Measurements from ENCODE around the gene AZI2. TPM values are rescaled to one million over a fixed set of nuclear protein-coding genes. Genes with fewer than 3 reads are reported as not detected.

AZI2 gene
- total RNA-seq, 1 experiment from 2014 or later = 51.6 TPM

GRCh38 chr3:28376424-28376823 lies 27.8 kb upstream of the AZI2 start:
- Histone ChIP-seq H3K27ac (ENCODE audit: low read depth, low read length) (no peak overlapping the region), H3K9ac (ENCODE audit: low read length) (no peak overlapping the region), H3K9me2 (ENCODE audit: insufficient read depth) (no peaks in the 10 kb centered on the region), H3K4me3 (replicated peaks in 1 of 2; ENCODE audit: low read depth in 1 of 2, low read length in 2 of 2) (no peak overlapping the region), H3K79me2 (ENCODE audit: insufficient read depth, low read length) (no peaks in the 10 kb centered on the region), H3K4me1 (ENCODE audit: control insufficient read depth in 1 of 2, insufficient read depth in 2 of 2, low read length in 2 of 2) (no peaks in the 10 kb centered on the region), H2AFZ (ENCODE audit: low read depth, low read length, poor library complexity, severe bottlenecking) (no peak overlapping the region), H3K9me3 (ENCODE audit: control insufficient read depth in 1 of 2, insufficient read depth in 1 of 2, low read depth in 1 of 2, low read length in 2 of 2) (no peaks in the 10 kb centered on the region), H3K36me3 (ENCODE audit: control insufficient read depth in 1 of 2, insufficient read depth in 2 of 2, low read length in 2 of 2) (no peaks in the 10 kb centered on the region), H4K20me1 (ENCODE audit: insufficient read depth) (no peaks in the 10 kb centered on the region), H3K27me3 (ENCODE audit: insufficient read depth, low read length) (no peaks in the 10 kb centered on the region), H3K4me2 (ENCODE audit: low read length) (no peak overlapping the region)
- BruUV-seq (replicated peaks) = no TSS peak
- ATAC-seq (no peak), DNase-seq (ENCODE audit: low read depth, low spot score) (no peak)
- TF ChIP-seq YY1 (IDR thresholded peaks at IDR 0.05; ENCODE audit: extremely low read depth, insufficient replicate concordance, low read depth, low read length) (no peak), ZNF274 (IDR thresholded peaks at IDR 0.05; ENCODE audit: low read depth, low read length) (no peak), POLR2A (IDR thresholded peaks at IDR 0.05; ENCODE audit: borderline replicate concordance, extremely low read depth, insufficient read depth, insufficient read length) (no peak), ELF1 (IDR thresholded peaks at IDR 0.05; ENCODE audit: borderline replicate concordance, low read depth) (no peak), REST (IDR thresholded peaks at IDR 0.05; ENCODE audit: low read depth) (no peak), EZH2 (IDR thresholded peaks at IDR 0.05) (no peak), JUND (IDR thresholded peaks at IDR 0.05) (no peak), FOSL1 (IDR thresholded peaks at IDR 0.05; ENCODE audit: low read depth) (no peak), EZH2phosphoT487 (IDR thresholded peaks at IDR 0.05; ENCODE audit: borderline replicate concordance) (no peak), MAX (IDR thresholded peaks at IDR 0.05) (no peak), ZFX (IDR thresholded peaks at IDR 0.05) (no peak), SRF (IDR thresholded peaks at IDR 0.05; ENCODE audit: low read depth) (no peak)
- POLR2A ChIA-PET = no interaction called here
- intact Hi-C loops (cut with micrococcal nuclease) = no loop called here
- CTCF ChIA-PET = no interaction called here
- RAD21 ChIA-PET (ENCODE audit: low non-redundant PET in 1 of 2, low total read pairs in 2 of 2, uncharacterized antibody in 2 of 2, unreplicated experiment in 2 of 2) = no interaction called here
